Glomerular visceral epithelial cell (primary cell): ENCODE data around the gene IDH2.

Experiments used
- DNase-seq: peaks from one replicate; pipeline ENCODE4 v3.0.0-alpha.2; 2016; ENCODE audit errors: extremely low spot score

Gene IDH2

DNA sequence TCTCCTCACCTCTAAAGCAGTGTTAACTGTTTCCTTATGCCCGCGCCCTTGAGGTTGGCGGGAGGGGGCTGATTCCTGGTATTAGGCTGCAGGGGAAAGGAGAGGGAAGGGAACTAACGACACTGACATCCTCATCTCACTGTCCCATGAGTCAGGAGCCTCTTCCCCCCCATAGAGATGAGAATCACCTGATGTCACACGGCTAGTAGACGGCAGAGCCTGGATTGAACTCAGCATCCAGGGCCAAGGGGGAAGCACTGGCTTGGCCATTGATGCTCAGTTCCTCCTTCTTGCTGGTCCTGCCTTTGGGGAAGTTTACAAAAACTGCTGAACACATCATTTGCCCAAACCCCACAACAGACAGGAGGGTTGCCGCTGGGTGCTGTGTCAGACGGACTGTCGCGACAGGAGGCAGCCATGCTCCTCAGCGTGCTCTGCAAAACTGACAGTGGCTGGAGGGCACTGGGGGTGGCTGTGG is 38.5 kb downstream of the IDH2 start:
- no peak for DNase-seq

DNA sequence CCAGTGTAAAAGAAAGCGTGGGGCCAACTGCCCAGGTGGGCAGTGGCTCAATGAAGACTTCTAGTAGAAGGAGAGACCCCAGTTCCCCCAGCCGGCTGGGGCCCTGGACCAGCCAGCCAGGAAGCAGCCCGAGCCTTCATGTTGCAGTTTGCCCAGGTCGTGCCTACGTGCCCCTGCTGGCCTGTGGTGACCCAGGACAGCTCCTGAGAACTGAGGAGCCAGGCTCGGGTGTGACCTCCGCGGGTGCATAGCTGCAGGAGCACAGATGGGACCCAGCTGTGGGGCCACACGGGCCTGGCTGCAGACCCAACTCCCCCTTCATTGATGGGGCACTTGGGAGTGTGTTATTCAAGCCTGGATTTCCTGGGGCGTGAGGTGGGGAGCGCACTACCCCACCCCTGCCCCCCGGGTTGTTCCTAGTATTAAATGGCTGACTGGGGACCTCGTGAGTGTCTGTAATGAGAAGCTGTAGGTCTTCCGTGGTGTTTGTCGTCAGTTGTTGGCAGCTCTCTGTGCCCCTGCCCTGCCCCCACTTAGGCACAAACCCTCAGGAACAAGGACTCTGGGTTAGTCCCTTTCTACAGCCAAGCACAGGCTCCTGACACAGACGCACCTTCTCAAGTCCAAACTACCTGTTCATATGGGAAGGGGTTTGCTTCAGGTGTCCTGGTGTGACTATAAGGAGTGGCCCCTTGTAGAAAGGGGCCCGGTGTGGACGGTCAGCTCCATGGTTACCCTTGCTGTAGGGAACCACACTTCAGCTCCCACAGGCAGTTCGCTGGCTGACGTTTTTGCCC is 39.1 kb downstream of the IDH2 start:
- no peak for DNase-seq

DNA sequence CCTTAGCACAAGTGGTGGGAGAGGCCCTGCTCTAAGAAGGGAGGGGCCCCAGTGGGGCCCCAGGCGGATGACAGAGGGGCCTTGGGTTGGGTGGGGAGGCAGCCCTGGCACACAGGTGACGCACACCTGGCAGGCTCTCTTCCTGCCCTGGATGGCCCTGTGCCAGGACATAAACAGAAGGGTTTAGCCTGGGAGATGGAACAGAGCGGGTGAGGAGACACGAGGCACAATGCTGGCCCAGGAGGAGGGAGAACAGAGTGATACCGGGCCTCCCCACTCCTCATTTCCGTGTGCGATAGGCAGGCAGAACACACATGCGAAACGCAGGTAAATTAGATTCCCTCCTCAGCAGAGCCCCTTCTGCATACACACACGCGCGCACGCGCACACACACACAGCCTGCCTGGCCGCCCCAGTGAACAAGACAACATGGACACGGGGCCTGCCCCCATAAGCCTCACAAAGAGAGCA is 39.8 kb downstream of the IDH2 start:
- no peak for DNase-seq

DNA sequence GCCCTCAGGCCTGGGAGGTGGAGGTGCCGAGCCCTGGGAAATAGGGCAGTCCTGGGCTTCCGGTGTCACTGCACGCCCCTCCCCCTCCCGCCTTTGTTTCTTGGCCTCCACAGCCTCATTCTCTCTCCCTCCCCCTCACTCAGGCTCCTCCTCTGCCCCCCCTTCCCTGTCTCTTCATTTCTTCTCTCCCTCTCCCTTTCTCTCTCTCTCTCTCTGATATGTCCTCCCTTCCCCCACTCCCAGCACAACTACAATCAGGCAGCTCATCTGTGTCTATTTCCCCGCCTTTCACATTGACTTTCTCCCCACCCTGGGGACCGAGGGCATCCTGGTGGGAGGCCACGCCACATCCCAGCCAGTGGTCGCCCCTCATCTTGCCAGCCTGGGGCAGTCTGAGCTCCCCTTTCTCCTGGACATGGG is 40.2 kb downstream of the IDH2 start:
- DNase-seq: no peak

DNA sequence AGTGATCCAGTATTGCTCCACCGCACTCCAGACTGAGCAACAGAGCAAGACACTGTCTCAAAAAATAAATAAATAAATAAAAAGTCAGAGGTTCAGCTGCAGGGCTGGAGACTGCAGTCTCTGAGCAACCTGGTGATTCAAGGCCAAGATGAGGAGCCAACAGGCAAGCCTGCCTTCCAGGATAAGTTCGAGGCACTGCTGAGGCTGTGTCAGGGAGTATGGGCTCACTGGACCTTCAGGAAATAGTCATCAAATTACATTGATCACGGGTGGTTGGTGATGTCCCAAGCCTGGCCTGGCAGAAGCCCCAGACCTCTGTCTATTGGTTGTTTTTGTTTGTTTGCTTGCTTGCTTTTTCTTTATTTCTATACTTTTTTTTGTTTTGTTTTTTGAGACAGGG is 41.5 kb downstream of the IDH2 start:
- no peak for DNase-seq

DNA sequence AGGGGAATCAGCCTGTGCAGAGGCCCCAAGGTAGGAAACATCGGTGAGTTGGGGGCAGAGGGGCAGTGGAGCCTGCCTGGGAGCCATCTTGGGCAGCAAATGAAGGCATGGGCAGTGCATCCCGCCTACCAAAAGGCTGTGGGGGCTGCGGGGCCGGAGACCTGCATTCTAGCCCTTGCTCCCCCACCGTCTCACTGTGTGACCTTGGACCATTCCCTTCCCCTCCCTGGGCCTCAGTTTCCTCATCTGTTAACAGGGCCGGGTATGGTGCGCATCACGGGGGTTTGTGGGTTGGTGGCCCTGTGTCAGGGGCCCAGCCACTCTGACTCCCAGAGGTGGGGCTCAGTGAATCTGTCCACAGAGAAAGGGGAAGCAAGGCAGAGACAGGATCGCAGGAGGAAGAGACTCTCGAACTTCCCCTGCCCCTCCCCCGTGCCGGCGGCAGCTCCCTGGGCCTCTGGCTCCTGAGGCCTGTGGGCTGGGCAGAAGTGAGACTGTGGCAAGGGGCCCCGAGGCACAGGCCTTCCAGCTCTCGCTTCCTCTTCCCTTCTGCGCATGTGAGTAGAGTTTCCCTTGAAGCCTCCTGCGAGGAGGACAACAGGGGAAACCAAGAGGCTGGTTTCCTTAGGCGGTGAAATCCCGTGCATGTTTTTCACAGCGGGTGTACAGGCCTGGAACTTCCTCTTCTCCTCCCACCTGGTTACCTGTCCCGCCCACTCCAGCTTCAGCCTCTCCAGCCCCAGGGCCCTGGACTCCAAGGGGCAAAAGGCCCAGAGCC is 42.9 kb downstream of the IDH2 start:
- DNase-seq: no peak

DNA sequence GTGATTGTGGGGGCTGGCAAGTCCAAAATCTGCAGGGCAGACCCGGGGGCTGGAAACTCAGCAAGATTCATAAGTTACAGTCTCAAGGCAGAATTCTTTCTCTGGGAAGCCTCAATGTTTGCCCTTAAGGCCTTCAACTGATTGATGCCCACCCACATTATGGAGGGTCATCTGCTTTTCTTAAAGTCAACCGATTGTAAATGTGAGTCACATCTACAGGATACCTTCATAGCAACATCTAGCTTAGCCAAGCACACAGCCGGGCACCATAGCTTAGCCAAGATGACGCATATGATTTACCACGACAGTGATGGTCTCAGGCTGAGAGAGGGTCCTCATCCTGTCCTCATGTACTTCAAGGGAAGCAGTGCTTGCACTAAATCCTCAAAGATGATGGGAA is 43.5 kb downstream of the IDH2 start:
- DNase-seq: no peak

DNA sequence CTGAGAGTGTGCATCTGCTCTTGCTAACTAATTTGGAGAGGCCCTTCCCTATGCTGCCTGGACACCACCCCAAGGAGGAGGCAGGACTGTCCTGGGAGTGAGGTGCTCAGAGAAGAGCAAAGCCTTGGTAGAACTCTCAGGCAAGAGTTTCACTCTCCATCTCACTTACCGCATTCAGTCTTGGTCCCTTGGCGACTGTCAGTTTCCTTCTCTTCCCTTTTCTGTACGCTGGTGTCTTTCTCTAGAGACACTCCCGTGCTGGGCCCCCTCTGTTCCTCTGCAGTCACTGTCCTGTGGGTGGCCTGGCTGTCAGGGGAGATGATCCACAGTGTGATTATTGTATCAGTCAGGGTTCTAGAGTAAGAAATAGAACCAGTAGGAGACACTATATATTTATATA is 44.0 kb downstream of the IDH2 start:
- DNase-seq: no peak

DNA sequence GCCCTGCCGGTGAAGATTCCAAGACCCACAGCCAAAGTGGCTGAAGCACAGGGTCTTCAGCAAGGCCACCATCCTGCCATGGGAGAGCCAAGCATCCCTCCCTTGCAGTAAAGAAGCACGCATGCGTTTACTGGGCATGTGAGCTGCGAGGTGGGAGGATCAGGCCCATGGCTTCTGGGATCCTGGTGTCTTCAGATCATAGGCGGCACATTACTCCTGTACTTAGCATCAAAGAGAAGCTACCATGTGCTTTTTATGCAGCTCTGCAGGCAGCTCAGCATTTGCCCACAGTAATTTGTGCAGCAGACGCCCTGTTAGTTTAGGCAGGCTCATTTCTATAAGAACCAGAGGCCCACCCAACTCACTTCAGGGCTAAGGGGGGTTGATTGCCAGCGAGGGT is 45.7 kb downstream of the IDH2 start:
- no peak for DNase-seq

DNA sequence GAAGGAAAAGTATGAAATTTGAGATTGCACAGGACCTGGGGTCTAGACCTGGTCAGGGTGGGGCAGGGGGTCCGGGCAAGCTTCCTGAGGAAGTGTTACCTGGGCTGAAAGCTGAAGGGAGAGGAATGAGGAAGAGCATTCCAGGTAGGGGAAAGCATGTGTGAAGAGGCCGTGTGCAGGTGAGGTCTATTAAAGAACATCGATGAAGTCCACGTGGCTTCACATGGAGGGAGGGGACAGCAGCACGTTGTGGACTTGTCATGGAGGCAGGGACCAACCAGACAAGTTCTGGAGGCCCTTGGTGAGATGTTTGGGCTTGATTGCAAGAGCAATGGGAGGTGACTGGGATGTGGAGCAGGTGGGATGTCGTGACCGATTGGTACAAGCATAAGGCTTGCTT is 47.1 kb downstream of the IDH2 start:
- DNase-seq: no peak

DNA sequence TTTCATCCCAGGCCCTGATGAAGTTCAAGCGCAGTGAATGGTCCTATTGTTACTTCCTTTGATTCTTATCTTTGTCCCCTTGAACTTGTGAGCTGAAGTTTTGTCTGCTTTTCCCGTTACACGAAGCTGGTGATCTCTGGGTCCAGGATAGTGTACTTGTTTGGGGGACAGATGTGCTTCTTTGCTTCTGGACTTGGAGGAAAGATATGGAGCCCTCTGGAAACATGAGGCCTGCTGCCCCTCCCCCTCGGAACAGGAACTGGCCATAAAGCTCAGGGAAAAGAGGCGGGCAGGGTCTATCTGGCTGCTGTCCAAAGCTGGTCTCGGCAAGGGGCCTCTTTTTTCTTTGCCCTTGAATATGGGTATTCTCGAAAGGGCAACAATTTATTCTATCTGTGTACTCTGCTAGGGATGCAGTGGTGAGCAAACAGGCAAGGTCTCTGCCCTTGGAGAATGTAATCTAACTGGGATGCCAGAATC is 47.6 kb downstream of the IDH2 start:
- no peak for DNase-seq

DNA sequence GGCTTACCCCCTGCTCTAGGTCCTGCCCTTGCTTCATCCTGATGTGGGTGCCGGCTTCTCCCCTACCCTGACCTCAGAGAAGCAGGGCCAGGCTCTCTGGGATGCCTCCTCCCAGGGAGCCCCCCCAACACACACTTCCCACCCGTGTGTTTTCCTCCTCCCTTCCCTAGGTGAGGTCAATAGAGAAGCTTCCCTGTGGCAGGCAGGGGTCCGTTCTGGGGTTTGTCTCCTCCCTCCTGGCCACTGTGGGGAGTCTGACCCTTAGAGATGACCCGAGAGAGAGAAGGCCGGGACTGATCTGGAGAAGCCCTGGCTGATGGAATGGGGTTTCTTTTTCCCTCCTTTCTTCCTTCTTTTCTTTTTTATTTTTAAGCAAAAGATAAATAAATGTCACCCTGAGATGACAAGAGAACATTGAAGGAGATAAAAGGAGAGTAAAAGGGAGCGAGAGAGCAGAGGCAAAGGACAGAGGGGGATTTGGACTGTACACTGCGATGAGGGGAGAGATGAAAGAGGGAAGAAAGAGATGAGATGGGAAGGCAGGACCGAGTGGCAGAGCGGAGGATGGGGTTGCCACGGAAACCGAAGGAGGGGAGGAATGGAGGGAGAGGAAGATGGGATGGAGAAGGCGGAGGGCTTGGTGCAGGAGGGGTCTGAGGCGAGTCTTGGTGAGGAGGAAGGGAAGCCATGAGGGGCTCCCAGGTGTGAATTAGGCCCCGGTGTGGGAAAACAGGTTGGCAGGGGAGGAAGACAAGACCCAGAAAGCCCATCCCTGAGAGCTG is 48.4 kb downstream of the IDH2 start:
- no peak for DNase-seq

DNA sequence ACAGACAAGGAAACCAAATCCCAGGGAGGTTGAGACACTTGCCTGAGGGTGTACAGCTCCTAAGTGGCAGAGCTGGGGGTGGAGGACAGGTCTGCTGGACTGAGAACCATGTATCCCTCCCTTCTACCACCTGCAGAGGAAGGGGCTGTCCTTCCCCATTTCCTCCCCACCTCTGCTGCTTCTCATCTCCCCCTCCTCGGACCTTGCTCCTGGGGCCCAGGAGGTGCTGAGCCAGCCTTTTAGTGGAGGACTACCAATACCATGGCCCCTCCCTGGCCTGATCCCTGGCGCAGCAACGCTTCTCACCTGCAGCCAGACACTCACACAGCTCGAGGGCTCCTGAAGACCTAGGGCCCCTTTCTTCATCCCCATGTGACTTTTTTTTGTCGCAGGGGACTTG is 50.4 kb downstream of the IDH2 start:
- no peak for DNase-seq

DNA sequence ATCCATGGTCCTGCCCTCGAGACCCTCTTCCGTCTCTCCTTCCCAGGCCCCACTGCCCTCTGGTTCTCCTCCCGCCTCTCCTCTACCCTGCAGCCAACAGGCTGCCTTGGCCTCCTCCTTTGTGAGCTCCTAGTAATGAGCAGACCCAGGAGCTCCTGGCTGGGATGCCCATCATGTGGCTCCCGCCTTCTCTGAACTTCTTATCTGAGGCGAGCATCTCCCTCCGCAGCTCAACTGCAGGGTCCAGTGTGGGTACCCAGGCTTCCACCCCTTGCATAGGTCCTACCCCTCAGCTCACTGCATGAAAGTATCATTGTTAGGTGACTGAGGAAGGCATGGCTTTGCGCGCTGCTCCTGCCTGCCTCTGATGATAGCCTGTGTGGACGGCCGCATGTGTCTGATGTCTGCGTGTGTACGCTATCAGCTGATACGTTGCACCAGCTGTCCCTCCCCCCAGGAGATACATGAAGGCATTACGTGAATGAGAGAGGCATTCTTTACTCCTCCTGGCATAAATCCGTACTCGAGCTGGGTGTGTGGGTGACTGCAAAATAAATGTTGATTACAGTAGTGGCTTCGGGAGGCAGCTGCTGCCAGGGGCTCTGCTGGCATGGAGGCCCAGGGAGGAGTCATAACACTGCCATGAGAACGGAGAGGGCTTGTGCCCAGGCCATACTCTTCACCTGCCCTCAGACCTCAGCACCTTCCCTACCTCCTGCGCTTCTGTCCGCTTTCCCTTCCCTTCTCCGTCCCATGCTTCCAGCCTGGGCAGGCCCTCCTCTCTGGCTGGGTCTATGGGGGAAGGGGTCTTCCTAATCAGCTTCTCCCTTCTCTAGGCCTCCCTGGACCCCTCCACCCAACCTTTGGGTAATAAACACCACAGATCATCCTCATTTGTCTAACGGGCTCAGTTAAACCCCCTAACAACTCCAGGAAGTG is 52.3 kb downstream of the IDH2 start:
- DNase-seq: no peak

DNA sequence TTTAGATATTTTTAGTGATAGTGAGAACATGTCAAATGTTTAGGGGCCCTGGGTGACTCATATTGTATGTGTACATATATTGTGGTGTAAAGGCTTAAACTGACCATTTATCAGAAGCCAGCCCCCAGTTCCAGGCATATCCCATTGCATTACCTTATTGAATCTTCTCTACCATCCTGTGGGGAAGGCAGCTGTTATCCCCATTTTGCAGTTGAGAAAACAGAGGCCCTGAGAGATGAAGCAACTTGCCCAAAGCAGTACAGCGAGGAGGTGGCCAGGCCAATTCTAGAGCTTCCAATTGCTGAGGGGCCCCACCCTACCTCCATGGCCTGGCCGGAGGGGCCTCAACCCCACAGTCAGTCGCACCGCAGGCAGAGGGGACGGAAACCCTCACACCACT is 53.2 kb downstream of the IDH2 start:
- DNase-seq: no peak

DNA sequence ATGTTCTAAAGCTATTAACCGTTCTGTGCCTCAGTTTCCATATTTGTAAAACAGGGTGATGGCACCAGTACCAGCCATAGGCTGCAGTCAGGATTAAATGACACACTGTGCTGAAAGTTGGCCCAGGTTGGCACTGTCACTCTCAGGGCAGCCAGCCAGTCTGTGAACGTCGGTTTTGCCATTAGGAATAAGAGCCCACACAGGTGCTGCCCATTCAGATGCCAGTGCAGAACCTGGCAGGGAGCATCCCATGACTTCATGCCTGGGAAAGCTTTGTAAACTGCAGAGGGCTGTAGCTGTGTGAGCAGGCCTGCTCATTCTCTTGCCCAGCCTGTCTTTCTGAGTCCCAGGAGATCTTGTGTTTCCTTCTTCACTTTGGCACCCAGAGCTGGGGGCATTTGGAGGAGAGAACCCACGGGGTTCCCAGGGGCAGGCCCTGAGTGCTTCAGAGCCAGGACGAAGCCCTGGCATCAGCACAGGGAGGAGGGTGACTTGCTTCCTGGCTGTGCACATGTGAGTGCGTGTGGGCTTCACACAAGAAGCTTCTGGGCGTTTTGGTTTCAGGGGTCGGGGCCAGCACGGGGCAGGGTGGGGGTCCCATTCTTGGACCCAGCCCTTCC is 54.2 kb downstream of the IDH2 start:
- DNase-seq: no peak

DNA sequence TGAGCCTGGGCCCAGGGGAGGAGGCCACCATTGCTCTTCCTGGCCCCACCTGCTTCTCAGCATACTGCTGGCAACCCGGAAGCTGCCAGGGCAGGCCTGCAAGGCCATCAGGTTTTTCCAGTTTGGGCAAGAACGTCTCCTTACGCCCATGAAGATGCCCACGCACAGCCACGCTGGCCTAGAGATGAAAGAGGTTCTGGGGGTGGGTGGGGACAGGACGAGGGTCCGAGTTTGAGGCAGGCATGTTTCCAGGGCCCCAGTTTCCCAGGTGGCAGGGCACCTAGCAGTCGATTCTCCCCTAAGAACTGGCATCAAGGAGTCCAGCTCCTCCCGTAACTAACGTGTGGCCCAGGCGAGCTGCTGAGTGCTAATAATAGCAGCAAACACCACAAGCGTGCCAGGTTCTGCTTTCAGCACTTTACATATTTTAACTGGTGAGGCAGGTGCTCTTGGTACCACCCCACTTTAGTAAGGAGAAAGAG is 55.3 kb downstream of the IDH2 start:
- DNase-seq: no peak

DNA sequence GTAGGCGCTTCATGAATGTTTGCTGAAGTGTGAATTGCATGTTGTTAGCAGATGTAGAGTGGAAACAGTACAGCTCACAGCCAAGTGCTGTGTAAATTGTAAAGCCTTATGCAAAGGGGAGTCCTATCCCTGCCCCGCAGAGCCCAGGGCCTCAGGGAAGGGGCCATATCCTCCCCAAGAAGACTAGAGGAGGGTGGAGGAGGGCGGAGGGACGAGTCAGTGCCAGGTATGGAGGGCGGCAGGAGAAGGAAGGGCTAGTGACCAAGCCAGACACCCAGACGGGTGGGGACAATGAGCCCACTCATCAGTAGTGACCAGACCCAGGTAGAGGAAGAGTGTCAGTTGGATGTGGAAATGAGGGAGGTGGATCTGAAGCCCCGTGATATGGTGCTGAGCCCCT is 56.0 kb downstream of the IDH2 start:
- DNase-seq: no peak

DNA sequence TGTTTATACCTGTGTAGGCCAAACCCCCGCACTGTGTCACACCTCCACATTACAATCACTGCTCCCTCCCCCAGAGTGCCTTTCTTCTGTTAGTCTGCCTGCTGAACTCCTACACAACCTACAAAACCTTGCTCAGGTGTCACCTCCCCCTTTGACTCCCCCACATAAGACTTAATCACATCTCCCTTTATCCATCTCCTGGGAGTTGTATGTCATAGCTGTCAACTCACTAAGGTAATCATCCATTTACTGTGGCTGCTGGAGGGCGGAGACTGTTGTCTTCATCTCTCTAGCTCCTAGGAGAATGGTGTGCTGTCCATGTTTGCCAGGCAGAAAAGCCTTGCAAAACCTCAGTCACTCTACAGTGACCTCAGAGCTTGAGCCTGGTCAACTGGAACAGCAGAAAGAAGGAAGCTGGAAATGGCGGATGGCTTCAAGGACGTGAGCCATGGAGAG is 57.3 kb downstream of the IDH2 start:
- DNase-seq: peak; percentile 25

DNA sequence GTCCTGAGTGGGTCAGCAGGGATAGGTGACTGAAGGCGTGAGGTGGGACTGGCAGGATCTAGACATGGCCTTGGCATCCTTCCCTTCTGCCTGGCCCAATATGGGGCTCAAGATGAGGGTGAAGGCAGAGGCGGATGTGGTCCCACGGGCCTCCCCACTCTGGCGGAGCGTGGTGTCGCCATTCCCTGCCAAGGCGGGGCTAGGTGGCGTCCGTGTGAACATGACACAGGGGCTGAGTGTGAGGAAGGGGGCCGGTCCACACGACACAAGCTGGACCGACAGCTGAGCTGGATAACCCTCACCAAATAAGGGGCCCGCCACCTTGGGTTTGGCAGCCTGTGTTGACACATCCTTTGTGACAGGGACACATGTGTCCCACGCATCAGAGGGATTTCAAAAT is 58.1 kb downstream of the IDH2 start:
- no peak for DNase-seq
